Measurements from ENCODE around the gene MON1A. TPM values are rescaled to one million over a fixed set of nuclear protein-coding genes. Genes with fewer than 3 reads are reported as not detected.

The MON1A gene, protein sequence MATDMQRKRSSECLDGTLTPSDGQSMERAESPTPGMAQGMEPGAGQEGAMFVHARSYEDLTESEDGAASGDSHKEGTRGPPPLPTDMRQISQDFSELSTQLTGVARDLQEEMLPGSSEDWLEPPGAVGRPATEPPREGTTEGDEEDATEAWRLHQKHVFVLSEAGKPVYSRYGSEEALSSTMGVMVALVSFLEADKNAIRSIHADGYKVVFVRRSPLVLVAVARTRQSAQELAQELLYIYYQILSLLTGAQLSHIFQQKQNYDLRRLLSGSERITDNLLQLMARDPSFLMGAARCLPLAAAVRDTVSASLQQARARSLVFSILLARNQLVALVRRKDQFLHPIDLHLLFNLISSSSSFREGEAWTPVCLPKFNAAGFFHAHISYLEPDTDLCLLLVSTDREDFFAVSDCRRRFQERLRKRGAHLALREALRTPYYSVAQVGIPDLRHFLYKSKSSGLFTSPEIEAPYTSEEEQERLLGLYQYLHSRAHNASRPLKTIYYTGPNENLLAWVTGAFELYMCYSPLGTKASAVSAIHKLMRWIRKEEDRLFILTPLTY
- total RNA-seq (5.1 TPM), polyA plus RNA-seq (13.1 TPM)

DNA sequence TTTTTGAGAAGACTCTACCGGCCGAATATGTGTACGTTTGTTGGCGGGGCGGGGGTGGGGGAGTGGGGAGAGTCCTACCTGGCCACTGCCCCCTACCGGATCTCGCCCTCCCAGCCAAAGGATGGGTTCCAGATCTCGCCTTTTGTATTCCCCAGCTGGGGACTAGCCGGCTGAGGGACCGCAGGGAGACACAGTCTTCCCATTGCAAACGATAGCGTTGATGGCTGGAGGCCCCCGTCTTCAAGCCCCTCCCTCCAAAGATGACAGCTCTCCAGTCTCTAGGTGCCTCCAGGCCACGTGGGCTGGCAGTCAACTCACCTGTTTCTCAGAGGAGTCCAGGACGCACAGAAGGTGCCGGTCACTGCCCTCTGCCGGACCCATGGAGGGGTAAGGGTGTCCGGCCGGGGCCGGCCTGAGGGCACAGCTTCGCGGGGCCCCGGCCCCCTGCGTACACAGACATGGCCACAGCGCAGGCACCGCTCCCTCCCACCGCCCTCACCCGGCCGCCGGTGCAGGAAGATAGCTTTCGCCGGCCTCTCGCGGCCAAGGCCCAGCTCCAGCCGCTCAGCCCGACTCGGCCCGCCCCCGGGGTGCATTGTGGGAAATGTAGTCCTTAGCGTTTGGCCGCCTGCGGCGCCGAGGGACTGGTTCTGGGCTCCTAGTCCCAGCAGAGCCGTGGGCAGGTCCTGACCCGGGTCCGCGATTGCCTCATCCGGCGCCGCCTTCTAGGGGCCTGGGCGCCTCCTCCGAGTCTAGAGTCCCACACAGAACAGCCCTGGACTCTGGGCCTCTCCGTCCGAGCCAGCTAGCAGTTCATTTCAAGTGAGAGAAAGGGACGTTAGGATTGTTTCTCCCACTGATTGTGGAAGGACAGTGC, at the start of gene MON1A:
Gene MON1A (minus strand): TSS at position 521 of the 877 bp plus-strand sequence. CDS start 16,465 bp downstream, outside the sequence.
- H3K27ac ChIP-seq (ENCODE audit: low read depth): peak within 1 kb of the TSS; percentile 77
- H3K36me3 ChIP-seq (ENCODE audit: insufficient read depth): no peaks in the 10 kb centered on the region
- H3K4me3 ChIP-seq (ENCODE audit: low read depth, low read length): peak within 1 kb of the TSS; percentile 54
- H3K4me1 ChIP-seq (ENCODE audit: insufficient read depth): no peaks in the 10 kb centered on the region
- DNase-seq (ENCODE audit: extremely low spot score): peak; percentile 73
- WGBS: under 1% methylated on average over 56 of the region's 56 CpGs

DNA sequence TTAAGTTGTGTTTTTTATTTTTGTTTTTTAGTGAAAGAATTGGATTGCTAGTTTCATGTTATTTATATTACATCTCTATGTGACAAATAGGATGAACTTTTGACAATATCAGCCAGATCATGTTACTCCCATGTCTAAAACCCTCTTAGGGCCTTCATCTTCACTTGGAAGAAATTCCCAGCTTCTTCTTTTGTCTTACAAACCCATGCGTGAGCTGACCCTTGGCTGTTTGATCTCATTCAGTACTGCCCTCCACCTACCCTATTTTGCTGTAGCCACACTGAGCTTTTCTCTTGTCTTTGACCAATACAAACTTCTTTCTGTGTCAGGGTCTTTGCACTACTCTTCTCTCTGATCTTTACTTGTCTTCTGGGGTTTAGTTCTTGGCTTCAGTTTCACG, 47.3 kb upstream of the MON1A start:
- H3K4me1 ChIP-seq (ENCODE audit: insufficient read depth): no peaks in the 10 kb centered on the region
- 92% methylated on average over 2 of the region's 2 CpGs for WGBS
- H3K4me3 ChIP-seq (ENCODE audit: low read depth, low read length): no peak overlapping the region
- H3K27ac ChIP-seq (ENCODE audit: low read depth): no peak overlapping the region
- no peak for DNase-seq (ENCODE audit: extremely low spot score)
- no peaks in the 10 kb centered on the region for H3K36me3 ChIP-seq (ENCODE audit: insufficient read depth)

DNA sequence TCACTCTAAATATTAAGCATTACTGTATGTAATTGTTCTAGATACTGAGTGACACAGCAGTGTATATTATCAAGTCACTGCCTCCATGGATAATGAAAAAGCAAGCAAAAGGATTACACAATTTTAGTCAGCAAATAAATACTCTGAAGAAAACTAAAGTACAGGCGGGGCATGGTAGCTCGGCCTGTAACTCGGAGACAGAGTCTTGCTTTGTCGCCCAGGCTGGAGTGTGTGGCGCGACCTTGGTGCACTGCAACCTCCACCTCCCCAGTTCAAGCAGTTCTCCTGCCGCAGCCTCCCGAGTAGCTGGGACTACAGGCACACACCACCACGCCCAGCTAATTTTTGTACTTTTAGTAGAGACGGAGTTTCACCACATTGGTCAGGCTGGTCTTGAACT, 43.0 kb upstream of the MON1A start:
- no peak for DNase-seq (ENCODE audit: extremely low spot score)
- Histone ChIP-seq H3K4me1 (ENCODE audit: insufficient read depth) (no peaks in the 10 kb centered on the region), H3K36me3 (ENCODE audit: insufficient read depth) (no peaks in the 10 kb centered on the region), H3K27ac (ENCODE audit: low read depth) (no peak overlapping the region), H3K4me3 (ENCODE audit: low read depth, low read length) (no peak overlapping the region)
- WGBS: 95% methylated on average over 10 of the region's 10 CpGs

DNA sequence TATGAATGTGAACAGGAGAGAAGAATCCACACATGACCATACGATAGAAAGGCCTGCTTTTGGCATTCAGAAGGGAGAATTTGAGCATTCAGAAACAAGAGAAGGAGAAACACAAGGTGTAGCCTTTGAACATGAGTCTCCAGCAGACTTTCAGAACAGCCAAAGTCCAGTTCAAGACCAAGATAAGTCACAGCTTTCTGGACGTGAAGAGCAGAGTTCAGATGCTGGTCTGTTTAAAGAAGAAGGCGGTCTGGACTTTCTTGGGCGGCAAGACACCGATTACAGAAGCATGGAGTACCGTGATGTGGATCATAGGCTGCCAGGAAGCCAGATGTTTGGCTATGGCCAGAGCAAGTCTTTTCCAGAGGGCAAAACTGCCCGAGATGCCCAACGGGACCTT, 38.7 kb upstream of the MON1A start:
- 90% methylated on average over 8 of the region's 8 CpGs for WGBS
- H3K4me3 ChIP-seq (ENCODE audit: low read depth, low read length): no peak overlapping the region
- H3K27ac ChIP-seq (ENCODE audit: low read depth): no peak overlapping the region
- no peaks in the 10 kb centered on the region for H3K4me1 ChIP-seq (ENCODE audit: insufficient read depth)
- peaks cover 1% of the 10 kb centered on the region for H3K36me3 ChIP-seq (ENCODE audit: insufficient read depth)
- no peak for DNase-seq (ENCODE audit: extremely low spot score)

DNA sequence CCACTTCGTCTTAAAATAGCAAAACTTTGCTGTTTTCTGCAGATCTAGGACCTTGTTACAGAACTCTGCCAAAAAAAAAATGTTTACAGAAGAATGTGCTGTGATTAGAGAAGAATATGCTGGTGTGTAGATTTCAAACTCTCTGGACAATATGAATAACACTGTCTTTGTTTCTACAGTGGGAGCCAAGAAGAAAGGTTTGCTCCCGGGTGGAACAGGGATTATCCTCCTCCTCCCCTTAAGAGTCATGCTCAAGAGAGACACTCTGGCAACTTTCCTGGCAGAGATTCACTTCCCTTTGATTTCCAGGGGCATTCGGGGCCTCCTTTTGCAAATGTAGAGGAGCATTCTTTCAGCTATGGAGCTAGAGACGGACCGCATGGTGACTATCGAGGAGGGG, 37.7 kb upstream of the MON1A start:
- Histone ChIP-seq H3K36me3 (ENCODE audit: insufficient read depth) (peaks cover 1% of the 10 kb centered on the region), H3K27ac (ENCODE audit: low read depth) (no peak overlapping the region), H3K4me3 (ENCODE audit: low read depth, low read length) (no peak overlapping the region), H3K4me1 (ENCODE audit: insufficient read depth) (no peaks in the 10 kb centered on the region)
- DNase-seq (ENCODE audit: extremely low spot score): no peak
- 31% methylated on average over 6 of the region's 6 CpGs for WGBS

DNA sequence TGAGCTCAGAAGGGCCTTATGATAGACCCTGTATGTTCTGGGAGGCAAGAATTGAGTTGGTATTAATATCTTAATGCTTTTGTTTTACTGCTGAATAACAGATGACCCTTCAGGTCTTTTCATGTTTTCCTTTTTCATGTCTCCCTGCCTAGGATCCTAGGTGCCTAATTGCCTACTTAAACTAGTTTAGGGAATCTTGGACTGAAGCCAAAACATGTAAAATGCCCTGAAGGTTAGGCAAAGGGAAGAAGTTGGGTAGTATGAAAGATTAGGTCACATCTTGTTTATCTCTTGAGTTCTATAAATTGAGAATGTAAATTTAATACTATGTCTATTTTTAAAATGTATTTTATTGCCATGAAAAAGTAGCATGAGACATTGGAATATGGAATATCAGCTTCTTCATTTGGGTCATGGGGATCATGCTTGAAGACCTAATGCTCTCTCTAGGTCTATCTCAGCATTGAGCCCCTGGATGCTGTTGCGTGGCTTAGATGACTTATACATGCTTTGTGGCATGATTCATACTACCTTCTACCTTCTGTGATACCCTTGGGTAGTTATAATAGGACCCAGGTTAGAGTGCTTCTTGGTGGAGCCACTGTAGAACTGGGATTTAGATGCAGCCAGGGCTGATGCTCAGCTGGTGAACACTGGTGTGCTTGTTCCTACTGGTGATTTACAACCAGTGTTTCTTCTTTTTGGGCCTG, 36.8 kb upstream of the MON1A start:
- Histone ChIP-seq H3K27ac (ENCODE audit: low read depth) (no peak overlapping the region), H3K4me3 (ENCODE audit: low read depth, low read length) (no peak overlapping the region), H3K4me1 (ENCODE audit: insufficient read depth) (no peaks in the 10 kb centered on the region), H3K36me3 (ENCODE audit: insufficient read depth) (peaks cover 1% of the 10 kb centered on the region)
- no peak for DNase-seq (ENCODE audit: extremely low spot score)
- WGBS: 97% methylated on average over 1 of the region's 1 CpG

DNA sequence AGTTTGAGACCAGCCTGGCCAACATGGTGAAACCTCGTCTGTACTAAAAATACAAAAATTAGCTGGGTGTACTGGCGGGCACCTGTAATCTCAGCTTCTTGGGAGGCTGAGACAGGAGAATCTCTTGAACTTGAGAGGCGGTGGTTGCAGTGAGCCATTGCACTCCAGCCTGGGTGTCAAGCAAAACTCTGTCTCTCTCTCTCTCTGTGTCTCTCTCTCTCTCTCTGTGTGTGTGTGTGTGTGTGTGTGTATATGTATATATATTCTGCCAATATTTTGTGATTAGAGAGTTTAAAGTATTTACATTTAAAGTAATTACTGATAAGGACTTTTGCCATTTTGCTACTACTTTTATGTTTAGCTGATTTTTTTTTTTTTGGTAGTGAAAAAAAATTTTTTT, 26.0 kb upstream of the MON1A start:
- DNase-seq (ENCODE audit: extremely low spot score): no peak
- Histone ChIP-seq H3K27ac (ENCODE audit: low read depth) (no peak overlapping the region), H3K4me3 (ENCODE audit: low read depth, low read length) (no peak overlapping the region), H3K36me3 (ENCODE audit: insufficient read depth) (no peaks in the 10 kb centered on the region), H3K4me1 (ENCODE audit: insufficient read depth) (peaks cover 1% of the 10 kb centered on the region)
- WGBS: 91% methylated on average over 3 of the region's 3 CpGs

DNA sequence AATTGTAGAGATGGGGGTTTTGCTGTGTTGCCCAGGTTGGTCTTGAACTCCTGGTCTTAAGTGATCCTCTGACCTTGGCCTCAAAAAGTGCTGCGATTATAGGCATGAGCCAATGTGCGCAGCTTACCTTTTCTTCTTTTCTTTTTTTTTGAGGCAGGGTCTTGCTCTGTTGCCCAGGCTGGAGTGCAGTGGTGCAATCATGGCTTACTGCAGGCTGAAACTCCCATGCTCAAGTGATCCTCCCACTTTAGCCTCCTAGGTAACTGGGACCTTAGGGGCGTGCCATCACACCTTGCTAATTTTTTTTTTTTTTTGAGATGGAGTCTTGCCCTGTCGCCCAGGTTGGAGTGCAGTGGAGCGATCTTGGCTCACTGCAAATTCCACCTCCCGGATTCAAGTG, 23.3 kb upstream of the MON1A start:
- 99% methylated on average over 6 of the region's 6 CpGs for WGBS
- no peak for DNase-seq (ENCODE audit: extremely low spot score)
- Histone ChIP-seq H3K27ac (ENCODE audit: low read depth) (no peak overlapping the region), H3K4me3 (ENCODE audit: low read depth, low read length) (no peak overlapping the region), H3K36me3 (ENCODE audit: insufficient read depth) (no peaks in the 10 kb centered on the region), H3K4me1 (ENCODE audit: insufficient read depth) (no peaks in the 10 kb centered on the region)

DNA sequence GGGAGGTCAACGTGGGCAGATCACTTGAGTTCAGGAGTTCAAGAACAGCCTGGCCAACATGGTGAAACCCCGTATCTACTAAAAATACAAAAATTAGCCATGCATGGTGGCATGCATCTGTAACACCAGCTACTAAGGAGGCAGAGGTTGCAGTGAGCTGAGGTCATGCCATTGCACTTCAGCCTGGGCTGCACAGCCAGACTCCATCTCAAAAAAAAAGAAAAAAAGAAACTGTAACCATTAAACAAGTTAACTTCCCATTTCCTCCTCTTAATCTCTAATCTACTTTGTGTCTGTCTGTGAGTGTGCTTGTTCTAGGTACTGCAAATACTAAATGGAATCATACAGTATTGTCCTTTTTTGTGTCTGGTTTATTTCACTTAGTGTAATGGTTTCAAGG, 13.0 kb upstream of the MON1A start:
- WGBS: 78% methylated on average over 2 of the region's 2 CpGs
- Histone ChIP-seq H3K4me3 (ENCODE audit: low read depth, low read length) (no peak overlapping the region), H3K27ac (ENCODE audit: low read depth) (no peak overlapping the region), H3K4me1 (ENCODE audit: insufficient read depth) (peaks cover 2% of the 10 kb centered on the region), H3K36me3 (ENCODE audit: insufficient read depth) (no peaks in the 10 kb centered on the region)
- no peak for DNase-seq (ENCODE audit: extremely low spot score)

DNA sequence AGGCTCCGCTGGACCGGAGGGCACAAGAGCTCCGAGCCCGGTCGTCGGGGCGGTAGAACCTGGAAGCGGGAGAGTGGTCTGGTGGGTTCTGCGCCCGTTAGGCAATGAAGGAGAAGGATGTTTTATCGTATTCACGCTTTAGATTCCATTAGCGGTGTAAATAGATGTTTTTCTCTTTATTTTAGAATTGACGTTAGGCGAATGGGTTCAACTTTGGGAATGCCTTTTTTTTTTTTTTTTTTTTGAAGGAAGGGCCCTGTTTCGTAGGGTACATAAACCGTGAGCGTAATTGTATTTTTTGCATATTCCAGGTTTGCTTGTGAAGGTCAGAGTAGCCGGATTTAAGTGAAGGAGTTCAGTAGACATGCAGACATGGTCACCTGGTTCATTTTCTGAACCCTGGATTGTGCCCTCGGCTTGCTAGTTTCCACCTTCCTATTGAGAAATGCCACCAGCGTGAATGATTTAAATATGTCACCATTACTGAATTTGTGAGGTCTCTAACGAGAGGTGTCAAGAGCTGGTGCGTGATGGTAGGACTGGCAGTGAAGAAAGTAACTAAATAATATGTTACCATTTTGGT, 11.1 kb upstream of the MON1A start:
- Histone ChIP-seq H3K4me1 (ENCODE audit: insufficient read depth) (peaks cover 2% of the 10 kb centered on the region), H3K36me3 (ENCODE audit: insufficient read depth) (no peaks in the 10 kb centered on the region), H3K27ac (ENCODE audit: low read depth) (peak overlapping the region; percentile 95), H3K4me3 (ENCODE audit: low read depth, low read length) (peak overlapping the region; percentile 73)
- 8% methylated on average over 23 of the region's 23 CpGs for WGBS
- DNase-seq (ENCODE audit: extremely low spot score): no peak

DNA sequence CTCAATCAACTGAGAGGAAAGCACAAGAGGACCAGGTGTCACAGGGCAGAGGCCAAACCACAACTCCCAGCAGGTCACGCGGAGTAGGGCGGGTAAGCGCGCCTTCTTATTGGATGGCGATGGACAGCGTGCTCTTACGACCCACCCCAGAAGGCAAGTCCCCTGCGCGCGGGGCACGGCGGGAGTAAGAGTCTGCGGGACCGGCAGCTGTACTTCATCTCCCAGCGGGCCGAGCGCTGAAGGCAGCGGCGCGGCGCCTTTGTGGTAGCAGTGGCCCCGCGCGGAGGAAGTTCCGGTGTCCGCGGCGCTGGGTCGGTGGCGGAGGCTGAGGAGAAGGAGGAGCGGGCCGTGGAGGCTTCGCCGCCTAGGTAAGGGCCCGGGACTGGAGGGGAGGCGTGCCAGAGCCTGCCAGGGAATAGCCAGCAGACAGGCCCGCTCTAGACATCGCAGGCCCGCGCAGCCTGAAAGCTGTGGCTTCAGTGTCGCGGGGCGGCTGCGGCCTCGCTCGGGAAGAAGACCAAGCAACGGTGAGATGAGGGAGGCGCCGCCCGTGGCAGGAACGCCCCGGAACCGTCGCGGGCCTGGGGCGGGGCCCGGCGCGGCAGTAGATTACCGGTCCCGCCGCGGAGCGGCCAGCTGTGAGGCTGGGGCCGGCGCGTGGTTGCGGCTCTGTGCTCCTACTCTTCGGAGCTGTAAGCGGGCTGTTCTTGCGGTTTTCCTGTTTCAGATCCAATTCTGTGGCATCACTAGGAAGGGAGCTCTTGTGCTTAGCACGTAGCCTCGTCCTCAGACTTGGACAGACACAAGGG, 10.5 kb upstream of the MON1A start, which contains the start of gene RBM6:
Gene RBM6 (plus strand): TSS at position 293 of the 809 bp plus-strand sequence. CDS start 22,492 bp downstream, outside the sequence.
- Histone ChIP-seq H3K36me3 (ENCODE audit: insufficient read depth) (no peaks in the 10 kb centered on the region), H3K4me3 (ENCODE audit: low read depth, low read length) (peak within 1 kb of the TSS; percentile 73), H3K4me1 (ENCODE audit: insufficient read depth) (peaks cover 2% of the 10 kb centered on the region), H3K27ac (ENCODE audit: low read depth) (peak within 1 kb of the TSS; percentile 95)
- WGBS: under 1% methylated on average over 74 of the region's 74 CpGs
- peak; percentile 90 for DNase-seq (ENCODE audit: extremely low spot score)

DNA sequence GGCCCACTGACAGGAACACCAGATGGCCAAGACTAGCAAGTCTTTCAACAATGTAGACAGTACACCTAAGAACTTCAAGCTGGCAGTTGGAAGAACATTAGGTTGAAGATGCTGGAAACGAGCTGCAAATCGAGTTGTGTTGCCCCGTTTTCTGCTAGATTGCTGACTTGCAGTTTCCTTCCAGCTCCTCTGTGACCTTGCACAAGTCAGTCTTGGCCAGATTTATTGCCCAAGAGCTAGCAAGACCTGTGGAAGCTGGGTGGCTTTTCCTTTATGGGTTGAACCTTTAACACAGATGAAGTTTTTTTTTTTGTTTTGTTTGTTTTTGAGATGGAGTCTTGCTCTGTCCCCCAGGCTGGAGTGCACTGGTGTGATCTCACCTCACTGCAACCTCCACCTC, 7.5 kb upstream of the MON1A start:
- Histone ChIP-seq H3K4me3 (ENCODE audit: low read depth, low read length) (no peak overlapping the region), H3K27ac (ENCODE audit: low read depth) (no peak overlapping the region), H3K4me1 (ENCODE audit: insufficient read depth) (peaks cover 2% of the 10 kb centered on the region), H3K36me3 (ENCODE audit: insufficient read depth) (no peaks in the 10 kb centered on the region)
- 72% methylated on average over 3 of the region's 3 CpGs for WGBS
- no peak for DNase-seq (ENCODE audit: extremely low spot score)
